ENCODE measurements around the gene TMEM143. TPM values are rescaled to one million over a fixed set of nuclear protein-coding genes. Genes with fewer than 3 reads are reported as not detected.
"Not testable (repeated sequence)": the region's sequence is repeated elsewhere in the genome, so short reads cannot be mapped to it uniquely, and the experiment has no call there.

TMEM143 gene
- total RNA-seq, 1 experiment from 2014 or later: 3.3 TPM

DNA sequence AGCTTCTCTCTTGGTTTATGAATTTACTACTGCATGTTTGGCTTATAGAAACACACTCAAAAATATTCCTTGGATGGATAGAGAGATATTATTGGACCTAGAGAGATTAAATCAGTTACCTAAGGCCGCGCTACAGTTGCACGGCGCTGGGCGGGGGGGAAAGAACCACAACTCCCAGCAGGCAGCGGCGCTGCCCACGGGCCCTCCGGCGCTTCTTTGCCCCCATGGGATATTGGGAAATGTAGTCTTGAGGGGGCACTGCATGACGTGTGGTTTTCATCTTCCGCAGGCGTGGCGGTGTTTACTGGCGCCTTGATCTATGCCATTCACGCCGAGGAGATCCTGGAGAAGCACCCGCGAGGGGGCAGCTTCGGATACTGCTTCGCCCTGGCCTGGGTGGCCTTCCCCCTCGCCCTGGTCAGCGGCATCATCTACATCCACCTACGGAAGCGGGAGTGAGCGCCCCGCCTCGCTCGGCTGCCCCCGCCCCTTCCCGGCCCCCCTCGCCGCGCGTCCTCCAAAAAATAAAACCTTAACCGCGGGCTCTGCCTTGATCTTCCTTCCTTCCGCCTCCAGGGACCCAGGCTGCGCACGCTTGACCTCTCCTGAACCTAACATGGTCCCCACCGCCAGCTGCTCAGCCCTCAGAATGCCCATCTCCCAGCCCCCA is 33.6 kb downstream of the TMEM143 start:
- DNase-seq (ENCODE audit: low spot score): no peak

DNA sequence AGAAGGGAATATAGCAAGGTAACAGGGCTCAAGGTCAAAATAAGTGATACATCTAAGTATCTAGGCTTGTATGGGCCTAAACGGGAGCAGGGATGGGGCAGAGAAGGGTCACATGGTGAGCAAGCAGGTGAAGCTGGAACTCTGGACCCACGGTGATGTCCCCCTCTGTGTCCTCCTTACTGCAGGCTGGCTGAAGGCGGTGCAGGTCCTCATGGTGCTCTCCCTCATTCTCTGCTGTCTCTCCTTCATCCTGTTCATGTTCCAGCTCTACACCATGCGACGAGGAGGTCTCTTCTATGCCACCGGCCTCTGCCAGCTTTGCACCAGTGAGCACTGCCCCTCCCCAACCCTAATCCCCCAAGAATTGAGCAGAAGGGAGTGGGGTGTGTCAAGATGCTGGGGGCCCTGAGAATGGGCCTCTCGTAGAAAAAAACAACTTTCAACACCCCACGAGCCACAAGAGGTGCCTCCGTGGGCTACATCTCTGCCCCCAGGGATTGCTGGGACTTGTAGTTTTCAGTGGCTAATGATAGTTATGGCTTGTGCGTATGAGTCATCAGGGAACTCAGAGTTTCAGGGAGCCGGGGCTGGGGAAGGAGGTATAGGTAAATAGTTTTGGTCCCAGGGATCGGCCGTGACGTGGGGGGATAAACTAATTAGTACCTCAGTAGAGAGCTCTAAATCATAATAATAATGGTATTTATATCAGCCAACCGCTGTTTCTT is 34.4 kb downstream of the TMEM143 start:
- DNase-seq (ENCODE audit: low spot score): no peak

DNA sequence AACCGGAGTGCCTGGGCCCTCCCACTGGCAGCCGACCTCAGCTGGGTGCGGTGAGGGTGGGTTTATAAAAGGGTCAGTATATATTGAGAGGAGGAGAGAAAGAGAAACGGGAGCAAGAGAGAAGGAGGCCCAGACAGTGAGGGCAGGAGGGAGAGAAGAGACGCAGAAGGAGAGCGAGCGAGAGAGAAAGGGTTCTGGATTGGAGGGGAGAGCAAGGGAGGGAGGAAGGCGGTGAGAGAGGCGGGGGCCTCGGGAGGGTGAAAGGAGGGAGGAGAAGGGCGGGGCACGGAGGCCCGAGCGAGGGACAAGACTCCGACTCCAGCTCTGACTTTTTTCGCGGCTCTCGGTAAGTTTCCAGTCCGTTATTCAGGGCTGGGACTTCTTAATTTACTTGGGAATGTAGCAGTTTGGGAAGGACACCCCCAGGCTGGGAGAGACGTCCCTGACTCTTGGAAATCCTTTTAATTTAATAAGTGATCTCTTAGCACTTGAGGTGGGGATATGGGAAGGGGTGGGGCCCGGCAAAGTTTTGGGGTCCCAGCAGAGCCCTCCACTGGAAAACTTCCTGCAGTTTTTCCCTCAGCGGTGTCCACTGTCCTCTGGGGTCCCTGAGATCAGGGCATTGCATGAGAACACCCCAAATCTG is 38.4 kb downstream of the TMEM143 start, which contains the start of gene EMP3:
TSS of gene EMP3 (plus strand) at position 288 of the 646 bp plus-strand sequence. CDS start 1,293 bp downstream, outside the sequence.
- peak; percentile 94 for DNase-seq (ENCODE audit: low spot score)

DNA sequence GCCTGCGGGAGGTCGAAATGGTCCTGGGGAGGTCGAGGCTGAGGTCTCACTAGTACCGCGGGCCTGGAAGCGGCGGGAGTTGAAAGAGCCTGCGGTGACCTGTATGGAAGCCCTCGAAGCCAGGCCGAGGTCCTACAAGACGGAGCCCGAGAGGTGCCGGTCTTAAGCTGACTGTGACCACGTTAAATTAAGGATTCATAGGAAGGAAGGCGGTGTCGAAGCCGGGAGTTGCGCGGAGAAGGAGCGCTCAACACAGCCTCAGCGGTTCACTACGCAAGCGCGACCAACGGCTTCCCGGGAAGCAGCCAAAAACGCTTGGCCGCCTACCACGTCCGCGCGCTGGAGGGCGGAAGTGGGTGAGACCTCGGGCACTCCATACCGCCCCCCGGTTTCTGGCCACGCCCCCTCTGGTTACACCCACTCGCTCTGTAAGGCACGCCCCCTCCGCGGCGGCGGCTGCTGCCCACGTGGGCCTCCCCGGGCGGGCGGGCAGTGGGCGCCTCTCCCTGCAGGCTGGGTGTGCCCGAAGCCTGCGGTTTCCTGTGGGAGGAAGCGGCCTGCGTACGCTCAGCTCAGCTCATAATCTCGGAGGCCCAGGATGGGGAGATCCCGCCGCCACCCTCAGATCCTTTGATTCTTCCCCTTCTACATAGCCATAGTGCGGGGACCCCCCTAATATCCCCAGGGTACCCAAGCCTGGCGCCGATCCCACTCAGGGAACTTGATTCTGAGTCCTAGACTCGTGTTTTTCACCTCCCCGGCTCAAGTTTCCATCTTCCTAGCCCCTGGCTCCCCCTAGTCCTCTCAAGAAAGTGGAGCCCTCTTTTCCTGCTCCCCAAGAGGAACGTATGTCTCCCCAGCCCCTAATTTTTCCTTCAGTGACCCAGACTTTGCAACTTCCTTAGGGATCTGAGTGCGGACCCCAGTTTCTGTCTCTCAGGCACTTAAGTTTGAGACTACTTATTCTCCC is 41.8 kb downstream of the TMEM143 start:
- DNase-seq (ENCODE audit: low spot score): peak; percentile 97

DNA sequence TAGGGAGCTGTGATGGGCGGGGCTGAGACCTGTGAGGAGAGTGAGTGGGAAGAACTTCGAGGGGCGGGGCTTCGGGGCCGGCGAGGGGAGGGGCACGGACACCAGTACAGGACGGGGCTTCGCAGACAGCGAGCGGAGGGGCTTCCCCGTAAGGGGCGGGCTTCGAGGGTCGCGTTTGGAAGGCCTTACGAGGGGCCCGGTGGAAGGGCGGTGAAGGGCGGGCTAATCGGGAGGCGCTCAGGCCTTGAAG is 42.4 kb downstream of the TMEM143 start:
- no peak for DNase-seq (ENCODE audit: low spot score)

DNA sequence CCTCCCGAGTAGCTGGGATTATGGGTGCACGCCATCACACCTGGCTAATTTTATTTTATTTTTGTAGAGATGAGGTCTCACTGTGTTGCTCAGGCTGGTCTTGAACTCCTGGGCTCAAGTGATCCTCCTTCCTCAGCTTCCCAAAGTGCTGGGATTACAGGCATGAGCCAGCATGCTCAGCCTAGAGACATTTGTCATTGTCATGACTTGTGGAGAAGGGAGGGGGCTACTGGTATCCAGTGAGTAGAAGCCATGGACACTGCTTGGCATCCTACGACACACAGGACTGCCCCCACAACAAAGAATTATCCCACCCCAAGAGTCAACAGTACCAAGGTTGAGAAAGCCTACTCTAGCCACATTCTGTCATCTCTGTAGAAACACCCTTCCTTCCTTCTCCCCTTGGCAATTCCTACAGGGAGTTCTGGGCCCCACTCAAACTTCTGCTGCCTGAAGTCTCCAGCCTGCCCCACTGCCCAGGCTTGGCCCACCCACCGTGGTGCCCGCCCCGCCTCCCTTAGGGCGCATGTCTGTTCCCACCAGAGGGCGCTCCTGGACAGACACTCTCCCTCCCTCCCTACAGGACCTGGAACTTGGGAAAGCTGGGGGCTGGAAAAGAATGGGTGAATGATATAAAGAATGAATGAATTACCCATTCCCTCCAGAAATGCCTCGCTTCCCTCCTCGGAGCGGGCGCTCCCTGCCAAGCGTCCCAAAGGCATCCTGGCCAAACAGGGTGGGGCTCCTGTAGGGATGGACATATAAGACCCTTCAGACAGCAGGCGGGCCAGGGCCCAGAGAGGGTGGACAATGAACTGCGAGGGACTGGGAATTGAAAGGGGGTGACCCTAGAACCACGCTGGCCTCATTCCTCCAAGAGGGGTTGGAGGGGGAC is 43.8 kb downstream of the TMEM143 start:
- peak; percentile 78 for DNase-seq (ENCODE audit: low spot score)

DNA sequence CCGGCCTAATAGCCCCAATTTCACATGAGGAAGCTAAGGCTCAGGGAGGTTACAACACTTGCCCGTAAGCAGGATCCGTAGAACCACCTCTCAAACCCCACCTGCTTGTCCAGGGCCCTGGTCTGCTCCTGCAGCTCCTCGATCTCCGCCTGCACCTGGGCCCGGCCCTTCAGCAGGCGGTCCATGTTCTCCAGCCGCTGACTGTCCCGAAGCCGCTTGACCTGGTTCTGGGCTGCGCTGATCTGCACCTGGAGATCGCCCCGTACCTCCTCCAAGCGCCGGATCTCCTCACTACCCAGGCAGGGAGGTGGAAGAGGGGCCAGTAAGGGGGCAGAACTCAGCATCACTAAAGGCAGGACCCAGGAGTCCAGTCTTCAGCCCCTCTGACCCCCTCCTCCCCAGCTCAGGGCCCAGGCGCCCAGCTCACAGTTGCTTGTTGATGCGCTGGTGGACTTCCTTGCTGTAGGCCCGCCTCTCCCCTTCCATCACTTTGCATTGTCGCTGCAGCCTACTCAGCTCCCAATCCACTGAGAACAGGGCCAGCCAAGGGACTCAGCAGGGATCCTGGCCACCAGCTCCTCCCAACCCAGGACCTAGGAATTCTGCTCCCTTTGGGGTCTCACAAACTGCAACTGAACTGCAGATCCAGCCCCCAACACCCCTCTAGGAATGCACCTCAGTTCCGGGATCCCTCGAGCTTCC is 45.3 kb downstream of the TMEM143 start:
- DNase-seq (ENCODE audit: low spot score): no peak

DNA sequence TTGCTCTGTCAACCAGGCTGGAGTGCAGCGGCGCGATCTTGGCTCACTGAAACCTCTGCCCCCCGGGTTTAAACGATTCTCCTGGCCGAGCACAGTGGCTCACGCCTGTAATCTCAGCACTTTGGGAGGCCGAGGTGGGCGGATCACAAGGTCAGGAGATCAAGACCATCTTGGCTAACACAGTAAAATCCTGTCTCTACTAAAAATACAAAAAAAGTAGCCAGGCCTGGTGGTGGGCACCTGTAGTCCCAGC is 46.1 kb downstream of the TMEM143 start:
- not testable (repeated sequence) for DNase-seq (ENCODE audit: low spot score)

DNA sequence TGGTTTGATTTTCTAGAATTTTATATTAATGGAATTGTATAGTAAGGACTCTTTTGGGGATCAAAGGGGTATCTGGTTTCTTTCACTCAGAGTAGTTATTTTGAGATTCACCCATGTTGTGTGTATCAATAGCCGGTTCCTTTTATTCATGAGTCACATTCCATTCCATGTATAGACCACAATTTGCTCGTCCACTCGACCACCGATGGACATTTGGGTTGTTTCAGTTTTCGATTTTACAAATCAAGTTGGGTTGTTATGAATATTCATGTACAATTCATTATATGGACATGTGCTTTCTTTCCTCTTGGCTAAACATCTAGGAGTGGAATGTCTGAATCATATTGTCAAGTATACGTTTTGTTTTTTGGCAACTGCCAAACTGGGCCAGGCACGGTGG is 48.0 kb downstream of the TMEM143 start:
- DNase-seq (ENCODE audit: low spot score): no peak

DNA sequence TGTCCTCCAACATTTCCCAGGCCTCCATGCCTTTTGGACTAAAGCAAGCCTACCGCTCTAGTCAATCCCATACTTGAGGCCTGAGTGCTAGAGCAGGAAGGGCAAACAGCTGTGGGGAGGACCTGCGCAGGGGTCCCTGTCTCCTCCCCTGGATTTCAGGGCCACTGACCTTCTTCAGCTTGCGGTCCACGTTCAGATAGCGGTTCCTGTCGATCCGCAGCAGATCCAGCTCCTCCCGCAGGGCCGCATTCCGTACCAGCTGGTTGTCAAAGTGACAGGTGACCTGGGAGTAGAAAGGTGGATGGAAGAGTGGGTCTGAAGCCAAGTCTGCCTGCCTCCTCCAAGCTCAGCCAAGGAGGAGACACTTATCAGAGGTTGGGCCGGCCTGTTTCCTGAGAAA is 52.4 kb downstream of the TMEM143 start:
- no peak for DNase-seq (ENCODE audit: low spot score)

DNA sequence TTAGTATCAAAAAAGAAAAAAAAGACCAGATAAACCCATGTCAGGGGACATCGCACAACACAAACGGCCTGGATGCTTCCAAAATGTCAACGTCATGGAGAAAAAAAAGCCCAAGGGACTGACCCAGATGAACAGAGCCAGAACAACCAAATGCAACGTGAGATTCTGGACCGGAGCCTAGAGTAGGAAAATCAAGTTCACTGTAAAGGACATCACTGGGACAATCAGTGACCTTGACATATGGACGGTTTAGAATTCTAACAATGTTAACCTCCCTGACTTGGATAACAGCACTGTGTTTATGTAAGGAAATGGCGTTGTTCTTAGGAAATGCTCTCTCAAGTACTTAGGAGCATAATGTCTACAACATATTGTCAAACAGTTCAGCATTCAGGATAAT is 53.5 kb downstream of the TMEM143 start:
- DNase-seq (ENCODE audit: low spot score): no peak

DNA sequence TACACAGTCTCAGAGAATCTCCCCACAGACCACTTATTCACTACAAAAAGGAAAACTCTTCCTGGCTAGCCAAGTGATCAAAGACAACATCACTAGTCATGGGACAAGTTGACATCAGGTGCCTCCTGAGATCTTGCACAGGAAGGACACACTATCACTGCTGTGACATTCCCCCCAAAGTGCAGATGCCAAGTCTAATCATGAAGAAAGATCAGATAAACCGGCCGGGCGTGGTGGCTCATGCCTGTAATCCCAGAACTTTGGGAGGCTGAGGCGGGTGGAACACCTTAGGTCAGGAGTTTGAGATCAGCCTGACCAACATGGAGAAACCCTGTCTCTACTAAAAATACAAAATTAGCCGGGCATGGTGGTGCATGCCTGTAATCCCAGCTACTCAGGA is 54.0 kb downstream of the TMEM143 start:
- not testable (repeated sequence) for DNase-seq (ENCODE audit: low spot score)

DNA sequence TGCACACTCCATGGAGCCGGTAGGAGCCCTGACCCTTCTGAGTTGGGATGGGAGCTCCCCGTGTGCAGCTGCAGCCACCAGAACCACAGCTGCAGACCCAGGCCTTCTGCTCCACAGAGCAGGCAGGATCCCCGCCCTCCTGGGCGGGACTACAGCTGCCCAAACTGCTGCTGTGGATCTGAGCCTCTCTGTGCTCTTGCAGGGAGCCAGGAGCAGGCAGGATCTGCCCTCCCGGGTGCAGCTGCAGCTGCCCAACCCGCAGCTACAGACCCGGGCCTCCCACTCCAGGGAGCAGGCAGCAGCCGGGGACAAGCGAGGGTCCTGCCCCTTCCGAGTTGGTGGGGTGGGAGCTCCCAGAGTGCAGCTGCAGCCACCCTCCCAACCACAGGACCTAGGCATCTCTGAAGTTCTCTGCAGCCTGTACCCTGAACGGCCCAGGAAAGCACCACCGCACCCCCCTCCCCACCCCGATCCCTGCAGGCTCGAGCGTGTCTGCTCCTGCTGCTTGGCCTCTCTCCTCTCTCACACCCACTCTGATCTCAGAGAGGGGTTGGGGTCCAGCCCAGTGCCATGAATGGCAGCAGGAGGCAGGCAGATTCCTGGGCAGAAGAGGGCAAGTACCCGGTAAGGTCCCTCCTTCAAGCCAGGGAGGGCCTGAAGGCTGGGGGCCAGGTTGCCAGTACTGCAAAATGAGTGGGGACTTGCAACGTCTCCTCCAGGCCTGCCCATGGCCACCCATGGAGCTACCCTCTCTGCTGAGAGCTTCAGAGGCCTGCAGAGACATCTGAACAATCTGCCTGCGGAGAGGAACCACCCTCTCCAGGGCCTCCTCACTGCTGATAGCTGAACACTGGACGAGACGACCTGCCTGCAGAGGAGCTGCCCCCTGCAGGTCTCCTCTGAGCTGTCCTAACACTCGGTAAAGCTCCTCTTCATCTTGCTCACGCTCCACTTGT is 54.8 kb downstream of the TMEM143 start:
- no peak for DNase-seq (ENCODE audit: low spot score)

DNA sequence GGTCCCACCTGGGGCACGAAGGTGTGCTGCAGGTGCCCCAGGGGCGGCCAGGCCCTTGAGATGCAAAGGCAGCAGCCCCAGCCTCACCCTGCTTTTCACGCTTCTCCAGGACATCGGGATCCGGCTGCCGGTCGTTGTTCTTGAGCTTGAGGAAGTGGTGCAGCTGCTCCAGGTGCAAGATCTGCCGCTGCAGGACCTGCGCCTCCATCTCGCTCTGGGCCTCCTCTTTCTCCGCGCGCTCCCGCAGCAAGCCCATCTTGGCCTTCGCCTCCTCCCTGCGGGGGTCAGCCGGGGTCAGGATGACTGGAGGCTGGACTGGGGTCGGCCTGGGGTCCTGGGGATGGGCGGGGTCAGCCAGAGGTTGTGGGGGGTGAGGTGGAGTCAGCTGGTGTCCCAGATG is 59.9 kb downstream of the TMEM143 start:
- DNase-seq (ENCODE audit: low spot score): no peak

DNA sequence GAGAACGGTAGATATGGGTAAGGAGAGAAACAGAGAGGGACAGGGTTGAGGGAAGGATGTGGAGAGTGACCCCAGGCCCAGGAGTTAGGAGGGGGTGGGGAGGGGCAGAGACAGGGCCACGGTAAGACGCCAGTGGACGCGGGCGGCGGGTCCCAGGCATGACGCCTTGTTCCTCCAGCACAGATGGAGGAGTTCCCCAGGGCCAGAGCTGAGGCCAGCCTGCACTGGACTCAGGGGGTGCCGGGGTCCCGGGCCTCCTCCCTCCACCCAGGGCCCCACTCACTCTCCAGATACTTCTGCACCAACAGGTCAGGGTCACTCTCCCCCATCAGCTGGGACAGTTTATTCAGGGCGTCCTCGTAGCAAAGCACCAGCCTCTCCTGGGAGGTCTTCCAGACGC is 60.4 kb downstream of the TMEM143 start:
- DNase-seq (ENCODE audit: low spot score): no peak

DNA sequence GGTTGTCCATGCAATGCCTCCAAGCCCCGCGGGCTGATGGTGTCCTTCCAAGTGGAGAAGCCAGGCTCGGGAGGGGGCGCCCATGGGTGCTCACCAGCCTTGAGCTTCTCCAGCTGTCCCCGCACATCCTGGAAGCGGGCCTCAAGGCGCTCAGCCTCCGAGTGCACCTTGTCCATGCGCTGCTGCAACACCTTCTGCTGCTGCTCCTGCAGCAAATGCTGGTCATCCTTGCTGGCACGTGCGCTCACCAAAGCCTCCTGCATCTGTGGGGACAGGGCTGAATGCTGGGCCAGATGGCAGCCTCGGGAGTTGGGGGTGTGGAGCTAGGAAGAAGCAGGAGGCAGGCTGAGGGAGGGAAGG is 61.2 kb downstream of the TMEM143 start:
- DNase-seq (ENCODE audit: low spot score): no peak

DNA sequence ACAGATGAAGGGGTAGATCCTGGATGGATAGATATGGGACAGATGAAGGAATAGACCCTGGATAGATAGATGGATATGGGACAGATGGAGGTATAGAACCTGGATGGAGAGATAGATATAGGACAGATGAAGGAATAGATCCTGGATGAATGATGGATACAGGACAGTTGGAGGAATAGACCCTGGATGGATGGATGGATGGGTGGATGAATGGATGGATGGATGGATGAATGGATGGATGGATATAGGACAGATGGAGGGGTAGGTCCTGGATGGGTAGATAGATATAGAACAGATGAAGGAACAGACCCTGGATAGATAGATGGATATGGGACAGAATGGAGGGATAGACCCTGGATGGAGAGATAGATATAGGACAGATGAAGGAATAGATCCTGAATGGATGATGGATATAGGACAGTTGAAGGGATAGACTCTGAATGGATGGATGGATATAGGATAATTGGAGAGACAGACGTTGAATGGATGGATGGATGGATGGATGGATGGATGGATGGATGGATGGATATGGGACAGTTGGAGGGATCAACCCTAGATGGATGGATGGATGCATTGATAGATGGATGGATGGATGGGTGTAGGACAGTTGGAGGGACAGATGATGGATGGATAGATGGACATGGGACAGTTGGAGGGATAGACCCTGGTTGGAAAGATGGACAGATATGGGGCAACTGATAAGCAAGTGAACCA is 61.7 kb downstream of the TMEM143 start:
- no peak for DNase-seq (ENCODE audit: low spot score)

DNA sequence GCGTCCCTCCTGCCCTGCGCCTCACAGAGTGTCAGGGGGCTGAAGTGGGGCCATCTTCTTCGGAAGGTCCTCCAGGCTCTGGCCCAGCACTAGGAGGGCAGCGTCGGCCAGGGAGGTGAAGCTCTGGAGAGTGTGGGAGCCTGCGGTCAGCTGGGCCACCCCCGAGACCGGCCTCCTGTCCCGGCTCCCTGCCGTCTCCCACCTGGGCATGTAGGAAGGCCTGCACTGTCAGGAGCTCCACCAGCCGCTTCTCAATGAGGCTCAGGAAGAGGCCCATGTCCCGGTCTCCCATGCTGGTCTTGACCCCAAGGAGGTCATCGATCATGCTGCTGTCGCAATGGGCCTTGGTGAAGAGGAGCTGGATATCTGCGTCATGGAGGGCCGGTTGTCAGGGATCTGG is 65.8 kb downstream of the TMEM143 start:
- no peak for DNase-seq (ENCODE audit: low spot score)

Data from H4 (cell line).